Stimulated activated CD8-positive, alpha-beta memory T cell treated with anti-CD3 and anti-CD28 coated beads, Interleukin-2, amount 100 ng/mL, for 1 hour (primary cell): ENCODE results near the gene CHST13.

Experiments used
- DNase-seq, 2 donors: peaks; one replicate each; pipeline ENCODE4 v3.0.0-alpha.2; 2020; ENCODE audit warnings: low read depth in 2 of 2

Gene CHST13, protein sequence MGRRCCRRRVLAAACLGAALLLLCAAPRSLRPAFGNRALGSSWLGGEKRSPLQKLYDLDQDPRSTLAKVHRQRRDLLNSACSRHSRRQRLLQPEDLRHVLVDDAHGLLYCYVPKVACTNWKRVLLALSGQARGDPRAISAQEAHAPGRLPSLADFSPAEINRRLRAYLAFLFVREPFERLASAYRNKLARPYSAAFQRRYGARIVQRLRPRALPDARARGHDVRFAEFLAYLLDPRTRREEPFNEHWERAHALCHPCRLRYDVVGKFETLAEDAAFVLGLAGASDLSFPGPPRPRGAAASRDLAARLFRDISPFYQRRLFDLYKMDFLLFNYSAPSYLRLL

DNA sequence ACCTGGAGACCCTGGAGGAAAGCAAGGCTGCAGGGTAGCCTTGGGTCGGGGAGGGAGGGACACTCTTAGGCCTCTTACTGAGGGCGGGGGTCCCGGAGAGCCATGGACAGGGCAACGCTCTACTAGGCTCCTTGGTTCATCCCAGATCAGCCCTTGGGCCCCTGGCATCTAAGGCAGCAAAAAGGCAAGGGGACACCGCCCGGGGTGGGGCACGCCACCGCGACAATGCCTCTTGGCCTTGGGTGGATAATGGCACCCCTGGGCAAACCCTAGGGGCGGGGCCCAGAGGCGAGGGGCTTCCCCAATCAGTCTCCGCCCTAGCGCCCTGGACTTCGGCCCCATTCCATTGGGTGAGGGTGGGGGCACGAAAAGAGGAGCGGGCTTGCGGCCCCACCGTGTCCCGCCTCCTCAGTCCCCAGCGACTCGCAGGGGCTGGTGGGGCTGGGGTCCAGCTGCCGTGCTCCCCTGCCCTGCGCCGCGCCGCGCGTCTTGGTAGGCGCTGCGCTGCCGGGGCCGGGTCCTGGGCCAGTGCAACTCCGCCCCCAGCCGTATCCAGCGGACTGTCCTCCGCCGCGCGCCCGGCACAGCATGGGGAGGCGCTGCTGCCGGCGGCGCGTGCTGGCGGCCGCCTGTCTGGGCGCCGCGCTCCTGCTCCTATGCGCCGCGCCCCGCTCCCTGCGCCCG lies at the start of gene CHST13:
CHST13 (plus strand) TSS at position 411 of the 684 bp plus-strand sequence; CDS start at position 589, 178 bp downstream.
- DNase-seq, result no peak

DNA sequence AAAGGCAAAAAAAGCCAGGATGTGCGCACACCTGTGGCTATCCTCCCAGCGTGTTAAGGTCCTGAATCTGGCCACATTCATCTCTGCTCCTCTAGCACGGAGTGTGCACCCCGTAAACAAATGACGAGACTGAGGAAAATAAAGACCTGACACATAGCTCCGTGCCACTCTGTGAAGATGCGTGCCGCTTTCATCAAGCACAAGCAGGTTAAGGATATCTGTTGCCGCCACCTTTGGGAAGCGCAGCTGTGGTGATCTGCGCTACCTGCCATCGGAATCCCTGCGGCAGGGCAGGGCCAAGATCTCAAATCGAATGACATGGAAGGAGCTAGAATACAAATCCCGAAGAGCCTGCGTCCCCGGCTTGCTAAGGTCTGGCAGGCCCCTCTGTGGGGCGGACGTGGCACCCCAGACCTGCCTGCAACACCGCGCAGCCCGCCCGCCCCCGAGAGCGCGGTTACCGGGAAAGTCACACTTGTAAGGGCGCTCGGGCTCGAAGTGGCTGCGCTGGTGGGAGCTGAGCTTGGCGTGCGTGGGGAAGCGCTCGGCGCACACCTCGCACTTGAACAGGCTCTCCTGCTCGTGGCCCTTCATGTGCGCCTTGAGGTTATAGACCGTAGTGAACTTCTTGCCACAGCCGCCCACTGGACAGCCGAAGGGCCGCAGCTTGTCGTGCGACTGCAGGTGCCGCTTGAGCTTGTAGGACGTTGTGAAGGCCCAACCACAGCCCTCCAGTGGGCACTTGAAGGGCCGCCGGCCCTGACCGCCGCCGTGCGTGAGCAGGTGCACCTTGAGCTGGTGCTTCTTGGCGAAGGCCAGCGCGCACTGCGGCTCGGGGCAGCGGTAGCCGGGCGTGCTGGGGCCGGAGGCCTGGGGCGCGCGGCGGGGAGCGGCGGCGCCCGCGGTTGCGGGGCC lies 49.2 kb upstream of the CHST13 start:
- no peak for DNase-seq

DNA sequence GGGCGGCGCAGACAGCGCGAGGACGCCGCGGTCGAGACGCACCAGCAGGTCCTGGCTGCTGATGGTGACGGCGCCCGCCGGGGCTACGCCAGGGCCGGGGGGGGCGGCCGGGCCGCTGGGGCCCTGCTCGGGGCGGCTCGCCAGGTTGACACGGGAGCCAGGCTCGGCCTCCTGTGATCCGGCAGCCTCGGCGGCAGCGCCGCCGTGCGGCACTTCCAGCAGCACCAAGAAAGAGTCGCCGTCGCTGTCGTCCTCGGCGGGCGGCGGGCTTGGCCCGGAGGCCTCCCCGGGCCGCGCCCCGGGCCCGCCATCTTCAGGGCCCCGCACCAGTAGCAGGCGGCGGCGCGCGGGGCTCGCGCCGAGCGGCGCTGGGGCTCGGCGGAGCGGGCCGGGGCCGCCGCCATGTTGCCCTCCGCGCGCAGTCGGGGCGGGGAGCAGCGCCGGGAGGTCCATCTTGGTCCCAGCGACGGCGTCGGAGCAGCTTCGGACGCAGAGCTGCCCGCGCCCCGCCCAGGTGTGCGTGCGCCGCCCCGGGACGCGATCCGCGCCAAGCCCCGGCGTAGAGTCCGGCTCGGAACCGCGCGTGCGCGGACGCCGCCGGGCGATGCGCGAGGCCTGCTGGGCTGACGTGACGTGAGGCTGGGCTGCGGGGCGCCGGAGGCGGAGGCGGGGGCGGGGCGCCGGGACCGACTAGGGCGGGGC lies 48.4 kb upstream of the CHST13 start, which contains the start of gene ZXDC:
ZXDC (minus strand) TSS at position 479 of the 702 bp plus-strand sequence; CDS start at position 453, 26 bp downstream.
- DNase-seq, result peak; percentile 85 to 90

DNA sequence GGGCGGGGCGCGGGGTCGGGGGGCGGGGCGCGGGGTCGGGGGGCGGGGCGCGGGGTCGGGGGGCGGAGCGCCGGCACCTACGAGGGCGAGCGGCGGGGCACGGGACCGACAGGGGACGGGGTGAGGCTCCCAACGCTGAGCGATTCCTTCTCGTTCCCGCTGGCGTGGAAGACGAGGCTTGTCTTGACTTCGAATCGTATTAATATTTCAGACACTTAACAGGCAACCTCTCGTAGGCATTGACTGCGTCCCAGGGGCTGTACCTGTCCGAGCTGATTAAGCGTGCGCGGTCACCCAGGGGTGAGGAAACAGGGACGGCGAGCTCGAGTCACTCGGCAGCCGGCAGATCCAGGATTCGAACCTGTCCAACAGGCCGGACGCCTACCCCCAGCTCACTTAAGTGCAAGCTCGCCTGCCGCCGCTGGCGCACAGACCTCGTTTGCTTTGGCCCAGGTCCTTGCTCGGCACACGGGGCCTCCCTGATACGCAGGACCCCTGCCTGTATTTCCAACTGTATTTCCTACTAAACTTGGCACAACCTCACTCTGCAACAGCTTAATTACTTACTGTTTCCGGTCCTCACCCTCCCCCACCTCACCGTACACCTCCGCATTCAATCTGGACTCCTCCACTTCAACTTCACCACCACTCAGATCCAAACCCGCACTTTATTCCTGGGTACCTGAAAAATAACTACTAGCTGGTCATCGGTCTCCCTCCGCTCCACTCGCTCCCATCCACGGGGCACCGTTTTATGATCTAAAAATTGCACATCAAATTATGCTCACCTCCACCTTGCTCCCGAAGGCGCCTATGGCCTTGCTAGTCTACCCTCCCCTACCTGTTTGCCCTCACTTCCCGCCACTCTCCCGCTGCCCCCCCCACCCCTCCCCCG lies 47.5 kb upstream of the CHST13 start:
- DNase-seq, result no peak

DNA sequence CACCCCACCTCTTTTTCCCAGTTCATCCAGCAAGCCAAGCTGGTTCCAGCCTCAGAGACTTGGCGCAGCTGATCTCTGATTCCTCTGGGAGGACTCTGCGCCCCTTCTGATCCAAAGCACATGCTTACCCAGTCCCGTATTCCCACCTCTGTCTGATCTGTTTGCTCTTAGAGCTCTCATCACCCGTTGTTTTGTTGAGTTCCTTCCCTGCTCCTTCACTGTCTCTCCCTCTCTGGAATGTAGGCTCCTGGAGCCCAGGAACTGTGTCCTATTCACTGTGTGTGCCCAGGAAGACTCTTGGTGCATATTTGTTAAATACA lies 46.9 kb upstream of the CHST13 start:
- no peak for DNase-seq

DNA sequence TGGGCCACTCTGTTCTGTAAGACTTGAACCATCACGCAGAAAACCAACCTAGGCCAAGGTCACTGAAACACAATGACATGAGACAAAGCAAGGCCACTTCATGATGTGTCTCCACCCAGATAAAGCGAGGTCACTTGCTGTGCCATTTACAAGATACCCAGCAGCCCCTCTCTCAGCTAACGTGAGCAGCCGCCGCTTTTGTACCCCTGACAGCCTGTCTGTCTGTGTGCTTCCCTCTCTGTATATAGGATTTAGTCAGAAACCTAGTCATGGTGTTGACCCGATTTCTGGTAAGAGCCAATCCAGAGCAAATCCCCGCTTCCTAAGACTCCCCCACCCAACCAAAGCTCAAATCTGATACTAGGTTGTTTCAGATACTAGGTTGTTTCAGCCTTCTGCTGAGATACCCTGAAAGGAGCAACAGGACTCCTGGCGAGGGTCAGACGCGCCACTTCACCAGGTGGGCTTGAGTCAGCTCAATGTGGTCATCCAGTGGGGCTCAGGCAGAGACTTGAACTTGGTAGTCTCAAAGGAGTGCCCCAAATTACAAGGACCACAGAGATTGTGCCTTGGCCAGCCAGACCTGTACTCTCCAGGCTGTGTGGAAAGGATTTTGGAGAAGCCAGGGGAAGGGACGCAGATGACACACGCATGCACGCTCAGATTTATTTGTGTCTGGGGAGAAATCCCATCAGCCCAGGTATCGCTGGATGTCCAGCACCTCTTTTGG lies 45.2 kb upstream of the CHST13 start:
- DNase-seq, result no peak

DNA sequence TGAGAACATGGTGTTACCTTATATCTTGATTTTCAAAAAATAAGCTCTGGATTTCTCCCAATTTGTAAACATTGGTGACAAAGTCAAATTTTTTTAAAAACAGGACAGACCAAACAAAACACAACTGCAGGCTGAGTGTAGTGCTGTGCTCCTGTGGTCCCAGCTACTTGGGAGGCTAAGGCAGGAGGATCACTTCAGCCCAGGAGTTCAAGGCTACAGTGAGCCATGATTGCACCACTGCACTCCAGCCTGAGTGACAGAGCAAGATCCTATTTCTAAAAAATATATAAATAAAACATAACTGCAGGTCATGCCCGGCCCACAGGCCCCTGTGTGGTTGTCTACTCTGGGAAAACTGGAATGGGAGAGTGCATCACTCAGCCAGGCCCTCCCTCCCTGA lies 44.3 kb upstream of the CHST13 start:
- DNase-seq, result no peak

DNA sequence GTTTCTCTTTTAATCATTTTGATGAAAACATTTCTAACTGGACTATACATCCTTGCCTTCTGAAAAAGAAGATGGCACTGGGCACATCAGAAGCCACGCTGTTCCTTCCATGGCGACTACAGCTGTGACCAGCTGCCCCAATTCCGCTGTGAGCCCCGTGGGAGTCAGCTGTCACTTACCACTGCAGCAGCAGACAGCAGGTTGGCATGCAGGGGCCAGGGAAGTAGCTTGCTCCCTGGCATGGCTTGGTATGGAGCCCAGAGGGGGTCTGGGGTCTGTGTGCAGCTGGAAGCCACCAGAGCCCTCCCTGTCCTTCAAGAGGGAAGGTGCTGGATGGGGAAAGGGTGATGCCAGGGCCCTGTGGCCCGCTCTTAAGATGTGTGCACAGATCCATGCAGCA lies 43.7 kb upstream of the CHST13 start:
- no peak for DNase-seq

DNA sequence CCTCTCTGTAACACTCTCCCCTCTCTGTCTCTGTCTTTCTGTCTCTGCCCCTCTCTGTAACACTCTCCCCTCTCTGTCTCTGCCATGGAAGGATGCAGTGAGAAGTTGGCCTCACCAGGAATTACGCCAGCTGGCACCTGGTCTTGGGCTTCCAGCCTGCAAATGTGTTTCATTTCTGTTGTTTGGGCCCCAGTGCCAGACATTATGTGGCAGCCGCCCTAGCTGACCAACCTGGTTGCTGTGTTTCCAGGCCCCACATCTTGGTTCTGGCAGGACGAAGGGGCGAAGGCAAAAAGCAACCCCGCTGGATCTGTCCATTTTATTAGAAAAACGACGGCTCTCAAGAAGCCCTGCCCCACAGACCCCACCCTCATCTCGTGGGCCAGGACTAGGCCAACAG lies 43.1 kb upstream of the CHST13 start:
- DNase-seq, result no peak

DNA sequence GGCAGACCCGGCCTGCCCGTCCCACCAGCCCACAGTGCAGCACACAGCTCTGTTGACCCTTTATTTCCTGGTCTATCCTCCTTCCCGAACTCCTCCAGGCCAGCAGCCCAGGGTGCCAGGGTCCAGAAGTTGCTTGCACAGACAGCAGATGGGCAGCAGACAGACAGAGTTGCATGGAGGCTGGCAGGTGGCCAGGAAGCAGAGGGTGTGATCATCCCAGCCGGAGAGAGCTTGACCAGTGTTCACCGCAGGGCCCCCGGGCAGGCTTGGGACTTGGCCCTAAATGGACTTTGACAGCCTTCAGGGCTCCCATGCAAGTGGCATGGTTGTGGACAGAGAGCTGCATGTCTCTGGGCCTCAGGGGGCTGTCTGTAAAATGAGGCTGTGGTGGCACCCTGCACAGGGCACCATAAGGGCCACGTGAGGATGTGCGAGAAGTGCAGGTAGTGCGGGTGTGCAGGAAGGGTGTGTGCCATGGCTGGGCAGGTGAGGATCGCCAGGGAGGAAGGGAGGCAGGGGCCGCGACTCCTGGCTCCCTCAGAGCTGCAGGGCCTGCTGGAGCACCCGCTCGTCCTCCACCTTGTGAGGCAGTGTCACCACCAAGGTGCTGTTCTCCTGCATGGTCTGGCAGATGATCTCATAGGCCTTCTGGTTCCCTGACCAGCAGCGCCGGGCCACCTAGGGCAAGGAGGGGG lies 42.0 kb upstream of the CHST13 start:
- DNase-seq, result no peak

DNA sequence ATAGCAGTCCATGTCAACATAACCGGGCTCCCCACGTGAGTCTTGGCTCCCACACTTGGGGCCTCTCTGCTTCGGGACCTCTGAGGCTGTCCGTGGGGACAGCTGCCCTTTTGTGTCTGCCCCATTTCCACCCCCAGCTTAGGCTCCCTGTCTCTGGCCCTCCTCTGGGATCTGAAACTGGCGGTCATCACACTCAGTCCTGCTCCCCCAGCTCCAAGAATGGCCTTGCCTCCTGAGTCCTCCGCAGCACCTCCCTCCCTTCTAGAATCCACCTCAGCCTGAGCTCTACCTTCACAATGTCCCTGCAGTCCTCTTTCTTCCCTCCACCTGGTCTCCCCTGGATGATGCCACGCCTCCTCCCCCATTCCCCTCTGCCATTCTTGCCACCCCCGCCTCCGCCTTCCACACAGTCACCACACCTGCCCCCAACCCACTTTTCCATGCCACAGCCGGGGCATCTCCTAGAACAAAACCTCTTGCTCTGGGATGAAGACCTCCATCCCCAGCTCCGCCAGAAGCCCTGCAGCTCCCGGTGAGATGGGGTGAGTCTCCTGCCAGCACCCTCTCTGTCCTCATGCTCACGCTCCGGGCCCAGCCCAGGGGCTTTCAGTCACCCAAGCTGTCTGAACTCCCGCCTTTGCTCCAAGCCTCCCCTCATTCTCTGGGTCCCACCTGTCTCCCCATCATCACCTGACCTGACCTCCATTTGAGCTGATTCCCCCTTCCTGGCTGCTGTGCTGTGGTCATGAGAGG lies 41.3 kb upstream of the CHST13 start:
- DNase-seq, result no peak

DNA sequence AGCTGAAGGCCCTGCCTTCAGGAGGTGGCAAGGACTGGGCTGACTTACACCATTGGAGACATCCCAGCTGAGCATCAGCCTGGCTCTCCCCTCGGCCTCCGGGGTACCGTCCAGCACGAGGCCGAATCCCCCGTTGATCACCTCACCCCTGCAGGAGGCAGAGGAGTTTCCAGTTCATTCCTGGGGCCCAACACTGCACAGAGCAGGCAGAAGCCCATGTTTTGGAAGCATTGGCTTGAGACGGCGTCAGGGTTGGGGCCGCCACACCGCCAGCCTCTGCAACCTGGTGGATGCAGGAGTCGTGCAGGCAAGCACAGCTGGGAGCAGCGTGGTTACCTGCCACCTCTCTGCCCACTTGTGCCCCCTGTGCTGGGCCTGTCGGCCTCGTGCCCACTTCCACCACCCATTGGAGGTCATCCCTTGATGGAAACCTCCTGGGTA lies 40.6 kb upstream of the CHST13 start:
- no peak for DNase-seq

DNA sequence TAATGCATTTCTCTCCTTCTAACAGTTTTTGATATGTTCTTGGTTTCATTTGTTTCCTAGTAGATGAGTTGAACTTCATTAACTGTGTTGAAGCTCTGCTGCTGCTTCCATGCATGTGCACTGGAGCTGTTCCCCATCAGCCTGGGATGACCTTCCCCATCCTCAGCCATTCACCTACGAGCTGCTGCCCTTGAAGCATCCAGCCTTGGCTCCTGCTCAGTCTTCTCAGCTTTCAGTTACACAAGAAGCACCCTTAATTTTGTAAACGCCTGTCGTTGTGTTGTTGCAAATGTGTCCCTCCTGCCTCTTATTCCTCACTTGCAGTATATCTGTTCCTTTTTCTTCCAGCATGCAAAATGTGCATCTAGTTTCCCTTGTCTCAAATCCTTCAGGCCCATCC lies 39.8 kb upstream of the CHST13 start:
- no peak for DNase-seq

DNA sequence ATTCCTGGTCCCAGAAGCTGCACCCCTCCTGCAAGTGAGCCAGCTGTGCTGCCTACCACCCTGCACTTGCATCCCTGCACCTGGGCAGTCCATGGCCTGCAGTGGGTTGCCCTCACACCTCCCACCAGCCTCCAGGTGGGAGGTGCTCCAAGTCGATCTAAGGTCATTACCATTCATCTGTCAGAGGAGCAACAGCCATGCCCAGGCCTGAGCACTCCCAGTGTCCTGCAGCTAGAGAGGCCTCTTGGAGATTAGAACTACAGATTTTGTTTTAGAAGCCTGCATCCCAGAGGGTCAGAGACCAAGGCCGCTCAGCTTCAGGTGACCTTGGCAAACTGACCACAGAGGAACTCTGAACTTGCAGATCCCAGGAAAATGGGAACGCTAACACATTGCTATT lies 39.3 kb upstream of the CHST13 start:
- DNase-seq, result no peak

DNA sequence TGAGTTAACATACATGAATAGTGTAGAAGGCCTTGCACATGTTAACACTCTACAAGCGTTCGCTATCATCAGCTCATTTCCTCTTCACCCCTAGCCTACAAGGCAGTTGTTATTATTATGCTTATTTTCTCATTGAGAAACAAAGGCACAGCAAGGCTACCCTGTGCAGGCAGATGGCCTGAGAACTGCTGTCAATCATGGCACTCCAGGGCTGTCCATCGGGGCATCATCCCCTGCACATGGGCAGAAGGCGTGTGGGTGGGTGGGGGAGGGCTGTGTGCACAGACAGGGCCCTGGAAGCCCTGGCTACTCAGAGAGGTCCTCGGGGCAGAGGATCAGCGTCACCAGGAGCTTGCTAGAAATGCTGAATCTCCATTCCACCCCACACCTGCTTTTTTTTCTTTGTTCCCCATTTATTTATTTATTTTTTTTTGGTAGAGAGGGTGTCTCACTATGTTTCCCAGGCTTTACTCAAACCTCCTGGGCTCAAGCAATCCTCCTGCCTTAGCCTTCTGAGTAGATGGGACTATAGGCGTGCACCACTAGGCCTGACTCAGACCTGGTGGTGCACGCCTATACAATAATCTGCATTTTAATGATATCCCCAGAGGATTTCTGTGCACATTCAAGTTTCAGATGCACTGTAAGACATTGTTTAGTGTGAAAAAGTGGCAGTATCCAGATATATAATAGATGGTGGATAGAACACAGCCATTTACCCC lies 38.6 kb upstream of the CHST13 start:
- no peak for DNase-seq

DNA sequence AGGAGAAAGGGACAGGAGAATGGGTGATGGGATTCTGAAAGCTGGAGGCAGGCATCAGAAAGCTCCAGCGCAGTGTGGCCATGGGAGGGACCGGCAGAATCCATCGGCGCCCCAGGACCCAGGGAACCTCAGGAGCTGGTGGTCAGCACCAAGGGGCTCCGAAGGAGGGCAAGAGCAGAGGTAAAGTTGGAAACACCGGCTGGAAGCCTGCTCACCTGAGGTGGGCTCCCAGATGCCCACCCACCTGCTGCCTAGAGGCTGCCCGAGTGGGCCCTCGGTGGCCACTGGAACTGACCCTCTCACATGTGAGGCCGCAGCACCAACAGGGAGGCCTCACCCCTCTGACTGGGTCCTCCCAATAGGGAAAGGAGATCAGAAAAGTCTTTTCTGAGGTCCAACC lies 38.0 kb upstream of the CHST13 start:
- DNase-seq, result no peak

DNA sequence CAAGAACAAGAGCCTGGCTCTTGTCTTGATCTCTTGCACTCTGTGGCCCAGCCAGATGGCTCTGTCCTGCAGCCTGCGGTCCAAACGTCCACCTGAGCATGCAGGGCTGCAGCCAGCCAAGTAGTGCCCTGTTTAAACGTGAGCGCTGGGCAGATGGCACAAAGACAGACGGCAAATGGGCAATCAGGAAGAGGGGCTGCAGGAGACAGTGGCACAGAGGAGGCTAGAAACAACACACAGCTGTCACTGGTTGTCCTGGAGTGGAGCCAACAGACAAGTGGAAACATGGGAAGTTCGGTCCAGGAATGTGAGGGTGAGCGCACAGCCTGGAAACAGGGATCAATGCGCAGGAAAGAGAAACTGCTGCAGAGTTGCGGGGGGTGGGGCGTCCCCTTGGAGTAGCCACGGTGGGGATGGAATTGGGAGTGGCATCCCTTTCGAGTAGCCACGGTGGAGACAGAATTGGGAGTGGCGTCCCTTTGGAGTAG lies 37.6 kb upstream of the CHST13 start:
- DNase-seq, result no peak
